C4-2B (cell line): ENCODE measurements around the gene RALGPS2.

ENCODE experiments used
- ZFX ChIP-seq: fragments of 450-650 bp; IDR thresholded peaks from 2 replicates; pipeline ENCODE4 v1.6.1; 2017
- TF ChIP-seq, protein P1 (sequence below): fragments of 450-650 bp; conservative IDR thresholded peaks from 2 replicates; pipeline ENCODE4 v1.5.1; 2017; ENCODE audit warnings: mild to moderate bottlenecking

- TF ChIP-seq, protein P1, sequence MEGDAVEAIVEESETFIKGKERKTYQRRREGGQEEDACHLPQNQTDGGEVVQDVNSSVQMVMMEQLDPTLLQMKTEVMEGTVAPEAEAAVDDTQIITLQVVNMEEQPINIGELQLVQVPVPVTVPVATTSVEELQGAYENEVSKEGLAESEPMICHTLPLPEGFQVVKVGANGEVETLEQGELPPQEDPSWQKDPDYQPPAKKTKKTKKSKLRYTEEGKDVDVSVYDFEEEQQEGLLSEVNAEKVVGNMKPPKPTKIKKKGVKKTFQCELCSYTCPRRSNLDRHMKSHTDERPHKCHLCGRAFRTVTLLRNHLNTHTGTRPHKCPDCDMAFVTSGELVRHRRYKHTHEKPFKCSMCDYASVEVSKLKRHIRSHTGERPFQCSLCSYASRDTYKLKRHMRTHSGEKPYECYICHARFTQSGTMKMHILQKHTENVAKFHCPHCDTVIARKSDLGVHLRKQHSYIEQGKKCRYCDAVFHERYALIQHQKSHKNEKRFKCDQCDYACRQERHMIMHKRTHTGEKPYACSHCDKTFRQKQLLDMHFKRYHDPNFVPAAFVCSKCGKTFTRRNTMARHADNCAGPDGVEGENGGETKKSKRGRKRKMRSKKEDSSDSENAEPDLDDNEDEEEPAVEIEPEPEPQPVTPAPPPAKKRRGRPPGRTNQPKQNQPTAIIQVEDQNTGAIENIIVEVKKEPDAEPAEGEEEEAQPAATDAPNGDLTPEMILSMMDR = no peak
- no peak for TF ChIP-seq ZFX
These were observed 187.6 kb downstream of the RALGPS2 start for GRCh38 chr1:178912597-178912996.
